Activated CD4-positive, alpha-beta T cell treated with anti-CD3 and anti-CD28 coated beads, Interleukin-2, amount 10 ng/mL, durations not matched to agents 24 days and 14 days (primary cell): ENCODE results near the gene NBAS. TPM values are rescaled to one million over a fixed set of nuclear protein-coding genes. Genes with fewer than 3 reads are reported as not detected.

Experiments used
- DNase-seq: peaks from one replicate; pipeline ENCODE4 v3.0.0; 2022
- H3K27ac Mint-ChIP-seq: one replicate; pipeline ENCODE4 v1.8.0; 2022; ENCODE audit warnings: mild to moderate bottlenecking, mixed read lengths
- H3K27me3 Mint-ChIP-seq: one replicate; pipeline ENCODE4 v1.8.0; 2022; ENCODE audit warnings: mixed read lengths
- H3K36me3 Mint-ChIP-seq: one replicate; pipeline ENCODE4 v1.8.0; 2022; ENCODE audit warnings: low read depth, mild to moderate bottlenecking, mixed read lengths
- H3K4me1 Mint-ChIP-seq: one replicate; pipeline ENCODE4 v1.8.0; 2021; ENCODE audit warnings: mixed read lengths
- H3K4me3 Mint-ChIP-seq: one replicate; pipeline ENCODE4 v1.8.0; 2022; ENCODE audit warnings: mild to moderate bottlenecking, moderate library complexity, mixed read lengths
- H3K9me3 Mint-ChIP-seq: one replicate; pipeline ENCODE4 v1.8.0; 2021; ENCODE audit warnings: mixed read lengths
- intact Hi-C: fragments of 100-400 bp; cut with micrococcal nuclease; formaldehyde crosslinking; loops from one replicate; pipeline ENCODE4 v1.15.1; 2023
- total RNA-seq: library from RNA; stranded (reverse); gene quantifications from 2 replicates; pipeline ENCODE4 v1.2.3, GENCODE V29; 2022

NBAS gene
- total RNA-seq, 1 donor from 2014 or later, result 38.5 TPM

GRCh38 chr2:15480552-15480951 lies 80.6 kb downstream of the NBAS start:
- Mint-ChIP-seq H3K4me3 (no peak overlapping the region), H3K9me3 (no peaks in the 10 kb centered on the region), H3K36me3 (peaks cover 28% of the 10 kb centered on the region), H3K27ac (no peak overlapping the region), H3K27me3 (no peaks in the 10 kb centered on the region), H3K4me1 (no peaks in the 10 kb centered on the region)
- no peak for DNase-seq
- intact Hi-C loops, result no loop called here

- no peak overlapping the region for H3K27ac Mint-ChIP-seq
- peaks cover 4% of the 10 kb centered on the region for H3K4me1 Mint-ChIP-seq
- H3K4me3 Mint-ChIP-seq, result no peak overlapping the region
- intact Hi-C loops, result no loop called here
- peaks cover 4% of the 10 kb centered on the region for H3K9me3 Mint-ChIP-seq
- DNase-seq, result no peak
- H3K36me3 Mint-ChIP-seq, result peaks cover 48% of the 10 kb centered on the region
- H3K27me3 Mint-ChIP-seq, result no peaks in the 10 kb centered on the region
These were observed 88.3 kb downstream of the NBAS start for GRCh38 chr2:15472876-15473275.

- Mint-ChIP-seq H3K4me1 (peaks cover 4% of the 10 kb centered on the region), H3K4me3 (no peak overlapping the region), H3K9me3 (peaks cover 4% of the 10 kb centered on the region), H3K36me3 (peaks cover 49% of the 10 kb centered on the region), H3K27ac (no peak overlapping the region), H3K27me3 (no peaks in the 10 kb centered on the region)
- DNase-seq, result no peak
- intact Hi-C loops, result no loop called here
These were observed 89.0 kb downstream of the NBAS start for GRCh38 chr2:15472133-15472532.

- no peak overlapping the region for H3K27ac Mint-ChIP-seq
- DNase-seq, result no peak
- H3K4me1 Mint-ChIP-seq, result peaks cover 4% of the 10 kb centered on the region
- peaks cover 4% of the 10 kb centered on the region for H3K9me3 Mint-ChIP-seq
- H3K4me3 Mint-ChIP-seq, result no peak overlapping the region
- peaks cover 51% of the 10 kb centered on the region for H3K36me3 Mint-ChIP-seq
- H3K27me3 Mint-ChIP-seq, result no peaks in the 10 kb centered on the region
- intact Hi-C loops, result no loop called here
These were observed 89.5 kb downstream of the NBAS start for GRCh38 chr2:15471606-15472005.

- intact Hi-C loops, result no loop called here
- Mint-ChIP-seq H3K27me3 (no peaks in the 10 kb centered on the region), H3K27ac (no peak overlapping the region), H3K4me3 (no peak overlapping the region), H3K4me1 (no peaks in the 10 kb centered on the region), H3K9me3 (no peaks in the 10 kb centered on the region), H3K36me3 (peaks cover 39% of the 10 kb centered on the region)
- DNase-seq, result no peak
These were observed 101.0 kb downstream of the NBAS start for GRCh38 chr2:15460112-15460620.

GRCh38 chr2:15458277-15458676 lies 102.9 kb downstream of the NBAS start:
- intact Hi-C loops, result no loop called here
- Mint-ChIP-seq H3K9me3 (no peaks in the 10 kb centered on the region), H3K36me3 (peaks cover 29% of the 10 kb centered on the region), H3K27me3 (no peaks in the 10 kb centered on the region), H3K4me3 (no peak overlapping the region), H3K4me1 (no peaks in the 10 kb centered on the region), H3K27ac (no peak overlapping the region)
- DNase-seq, result no peak

GRCh38 chr2:15457868-15458267 lies 103.3 kb downstream of the NBAS start:
- Mint-ChIP-seq H3K4me1 (no peaks in the 10 kb centered on the region), H3K27me3 (no peaks in the 10 kb centered on the region), H3K4me3 (no peak overlapping the region), H3K9me3 (no peaks in the 10 kb centered on the region), H3K27ac (no peak overlapping the region), H3K36me3 (peaks cover 30% of the 10 kb centered on the region)
- no peak for DNase-seq
- intact Hi-C loops, result no loop called here

GRCh38 chr2:15456352-15456751 lies 104.8 kb downstream of the NBAS start:
- no peaks in the 10 kb centered on the region for H3K9me3 Mint-ChIP-seq
- intact Hi-C loops, result no loop called here
- H3K4me1 Mint-ChIP-seq, result no peaks in the 10 kb centered on the region
- no peak overlapping the region for H3K27ac Mint-ChIP-seq
- DNase-seq, result no peak
- no peak overlapping the region for H3K4me3 Mint-ChIP-seq
- no peaks in the 10 kb centered on the region for H3K27me3 Mint-ChIP-seq
- H3K36me3 Mint-ChIP-seq, result peaks cover 30% of the 10 kb centered on the region

GRCh38 chr2:15450808-15451207 lies 110.3 kb downstream of the NBAS start:
- H3K36me3 Mint-ChIP-seq, result peaks cover 22% of the 10 kb centered on the region
- intact Hi-C loops, result no loop called here

GRCh38 chr2:15449556-15450236 lies 111.4 kb downstream of the NBAS start:
- no peak for DNase-seq
- peaks cover 24% of the 10 kb centered on the region for H3K36me3 Mint-ChIP-seq
- no peak overlapping the region for H3K4me3 Mint-ChIP-seq
- intact Hi-C loops, result no loop called here
- H3K27me3 Mint-ChIP-seq, result no peaks in the 10 kb centered on the region
- H3K9me3 Mint-ChIP-seq, result no peaks in the 10 kb centered on the region
- H3K4me1 Mint-ChIP-seq, result no peaks in the 10 kb centered on the region
- H3K27ac Mint-ChIP-seq, result no peak overlapping the region

More at GRCh38 chr2:15450808-15451207, 110.3 kb downstream of the NBAS start:
- Mint-ChIP-seq H3K27ac (no peak overlapping the region), H3K9me3 (no peaks in the 10 kb centered on the region), H3K27me3 (no peaks in the 10 kb centered on the region), H3K4me3 (no peak overlapping the region), H3K4me1 (no peaks in the 10 kb centered on the region)
- DNase-seq, result no peak

- H3K4me1 Mint-ChIP-seq, result no peaks in the 10 kb centered on the region
- H3K9me3 Mint-ChIP-seq, result no peaks in the 10 kb centered on the region
- intact Hi-C loops, result no loop called here
- H3K36me3 Mint-ChIP-seq, result peaks cover 22% of the 10 kb centered on the region
- H3K27ac Mint-ChIP-seq, result no peak overlapping the region
- H3K27me3 Mint-ChIP-seq, result no peaks in the 10 kb centered on the region
- H3K4me3 Mint-ChIP-seq, result no peak overlapping the region
- no peak for DNase-seq
These were observed 112.8 kb downstream of the NBAS start for GRCh38 chr2:15448250-15448839.

GRCh38 chr2:15447381-15447780 lies 113.8 kb downstream of the NBAS start:
- H3K4me1 Mint-ChIP-seq, result no peaks in the 10 kb centered on the region
- no peak overlapping the region for H3K27ac Mint-ChIP-seq
- intact Hi-C loops, result no loop called here

GRCh38 chr2:15446961-15447360 lies 114.2 kb downstream of the NBAS start:
- DNase-seq, result no peak
- Mint-ChIP-seq H3K4me3 (no peak overlapping the region), H3K27me3 (no peaks in the 10 kb centered on the region), H3K27ac (no peak overlapping the region), H3K36me3 (peaks cover 14% of the 10 kb centered on the region), H3K9me3 (no peaks in the 10 kb centered on the region), H3K4me1 (no peaks in the 10 kb centered on the region)
- intact Hi-C loops, result no loop called here

More at GRCh38 chr2:15447381-15447780, 113.8 kb downstream of the NBAS start:
- Mint-ChIP-seq H3K27me3 (no peaks in the 10 kb centered on the region), H3K9me3 (no peaks in the 10 kb centered on the region), H3K36me3 (peaks cover 15% of the 10 kb centered on the region), H3K4me3 (no peak overlapping the region)
- DNase-seq, result no peak

- Mint-ChIP-seq H3K4me3 (no peak overlapping the region), H3K4me1 (no peaks in the 10 kb centered on the region), H3K27me3 (no peaks in the 10 kb centered on the region), H3K9me3 (no peaks in the 10 kb centered on the region), H3K36me3 (peaks cover 10% of the 10 kb centered on the region), H3K27ac (no peak overlapping the region)
- intact Hi-C loops, result no loop called here
- no peak for DNase-seq
These were observed 115.1 kb downstream of the NBAS start for GRCh38 chr2:15445891-15446562.
